ENCODE data around the gene STX12. TPM values are rescaled to one million over a fixed set of nuclear protein-coding genes. Genes with fewer than 3 reads are reported as not detected.
A peak's percentile ranks its signal among the peaks of the same experiment; 100 is the strongest.
"Not testable (repeated sequence)": the region's sequence is repeated elsewhere in the genome, so short reads cannot be mapped to it uniquely, and the experiment has no call there.

The STX12 gene
- polyA plus RNA-seq, 4 donors: 34.8 to 63.3 (median 56.7) TPM

GRCh38 chr1:27779122-27779521, 6.1 kb downstream of the STX12 start:
- Histone ChIP-seq H3K4me3 (ENCODE audit: low read depth in 1 of 3, low read length in 3 of 3) (no peak overlapping the region), H3K27ac (ENCODE audit: low read depth in 1 of 3, low read length in 2 of 3) (peak overlapping the region in 1 of 3 donors; percentile 36), H3K36me3 (ENCODE audit: control insufficient read depth in 3 of 3, insufficient read depth in 2 of 3, low read depth in 1 of 3, low read length in 3 of 3) (peaks cover 0 to 12% (median 0%) of the 10 kb centered on the region in 3 donors), H3K27me3 (ENCODE audit: control insufficient read depth in 3 of 3, insufficient read depth in 3 of 3, low read length in 3 of 3) (no peaks in the 10 kb centered on the region), H3K4me1 (ENCODE audit: control insufficient read depth in 3 of 3, insufficient read depth in 2 of 3, low read depth in 1 of 3, low read length in 2 of 3) (peaks cover 2 to 16% (median 8%) of the 10 kb centered on the region in 3 donors), H3K9me3 (ENCODE audit: control insufficient read depth in 2 of 2, insufficient read depth in 1 of 2, low read depth in 1 of 2, low read length in 1 of 2) (no peaks in the 10 kb centered on the region)
- WGBS, 3 donors: 40 to 63% (median 43%) methylated on average over 4 of the region's 4 CpGs
- DNase-seq (peak; percentile 59 to 65), FAIRE-seq (no peak)

- 93 to 97% (median 93%) methylated on average over 3 of the region's 3 CpGs for WGBS, 3 donors
- peaks cover 0 to 23% (median 9%) of the 10 kb centered on the region in 3 donors for H3K4me1 ChIP-seq (ENCODE audit: control insufficient read depth in 3 of 3, insufficient read depth in 2 of 3, low read depth in 1 of 3, low read length in 2 of 3)
Measured at GRCh38 chr1:27782950-27783349, 9.9 kb downstream of the STX12 start.

GRCh38 chr1:27784700-27785099, 11.7 kb downstream of the STX12 start:
- Histone ChIP-seq H3K27me3 (ENCODE audit: control insufficient read depth in 3 of 3, insufficient read depth in 3 of 3, low read length in 3 of 3) (no peaks in the 10 kb centered on the region), H3K4me3 (ENCODE audit: low read depth in 1 of 3, low read length in 3 of 3) (no peak overlapping the region), H3K27ac (ENCODE audit: low read depth in 1 of 3, low read length in 2 of 3) (peak overlapping the region in 2 of 3 donors; percentile 16 to 75), H3K4me1 (ENCODE audit: control insufficient read depth in 3 of 3, insufficient read depth in 2 of 3, low read depth in 1 of 3, low read length in 2 of 3) (peaks cover 0 to 20% (median 4%) of the 10 kb centered on the region in 3 donors), H3K9me3 (ENCODE audit: control insufficient read depth in 2 of 2, insufficient read depth in 1 of 2, low read depth in 1 of 2, low read length in 1 of 2) (no peaks in the 10 kb centered on the region), H3K36me3 (ENCODE audit: control insufficient read depth in 3 of 3, insufficient read depth in 2 of 3, low read depth in 1 of 3, low read length in 3 of 3) (peaks cover 0 to 14% (median 0%) of the 10 kb centered on the region in 3 donors)
- WGBS, 3 donors: 94 to 100% (median 100%) methylated on average over 1 of the region's 1 CpG
- DNase-seq: no peak
- no peak for FAIRE-seq

More at GRCh38 chr1:27782950-27783349, 9.9 kb downstream of the STX12 start:
- no peak for FAIRE-seq
- no peak overlapping the region for H3K27ac ChIP-seq (ENCODE audit: low read depth in 1 of 3, low read length in 2 of 3)
- no peaks in the 10 kb centered on the region for H3K9me3 ChIP-seq (ENCODE audit: control insufficient read depth in 2 of 2, insufficient read depth in 1 of 2, low read depth in 1 of 2, low read length in 1 of 2)
- no peaks in the 10 kb centered on the region for H3K27me3 ChIP-seq (ENCODE audit: control insufficient read depth in 3 of 3, insufficient read depth in 3 of 3, low read length in 3 of 3)
- no peak for DNase-seq
- H3K36me3 ChIP-seq (ENCODE audit: control insufficient read depth in 3 of 3, insufficient read depth in 2 of 3, low read depth in 1 of 3, low read length in 3 of 3): peaks cover 0 to 14% (median 0%) of the 10 kb centered on the region in 3 donors
- no peak overlapping the region for H3K4me3 ChIP-seq (ENCODE audit: low read depth in 1 of 3, low read length in 3 of 3)

- DNase-seq (peak; percentile 76 to 95), FAIRE-seq (no peak)
- Histone ChIP-seq H3K27ac (ENCODE audit: low read depth in 1 of 3, low read length in 2 of 3) (peak overlapping the region; percentile 75 to 89 (median 82)), H3K27me3 (ENCODE audit: control insufficient read depth in 3 of 3, insufficient read depth in 3 of 3, low read length in 3 of 3) (no peaks in the 10 kb centered on the region), H3K36me3 (ENCODE audit: control insufficient read depth in 3 of 3, insufficient read depth in 2 of 3, low read depth in 1 of 3, low read length in 3 of 3) (peaks cover 2 to 14% (median 3%) of the 10 kb centered on the region in 3 donors), H3K4me3 (ENCODE audit: low read depth in 1 of 3, low read length in 3 of 3) (no peak overlapping the region), H3K4me1 (ENCODE audit: control insufficient read depth in 3 of 3, insufficient read depth in 2 of 3, low read depth in 1 of 3, low read length in 2 of 3) (peaks cover 0 to 22% (median 4%) of the 10 kb centered on the region in 3 donors), H3K9me3 (ENCODE audit: control insufficient read depth in 2 of 2, insufficient read depth in 1 of 2, low read depth in 1 of 2, low read length in 1 of 2) (no peaks in the 10 kb centered on the region)
Measured at GRCh38 chr1:27785781-27786455, 12.9 kb downstream of the STX12 start.

GRCh38 chr1:27787895-27788294, 14.9 kb downstream of the STX12 start:
- Histone ChIP-seq H3K36me3 (ENCODE audit: control insufficient read depth in 3 of 3, insufficient read depth in 2 of 3, low read depth in 1 of 3, low read length in 3 of 3) (peaks cover 3 to 16% (median 5%) of the 10 kb centered on the region in 3 donors), H3K4me1 (ENCODE audit: control insufficient read depth in 3 of 3, insufficient read depth in 2 of 3, low read depth in 1 of 3, low read length in 2 of 3) (peaks cover 0 to 22% (median 4%) of the 10 kb centered on the region in 3 donors), H3K9me3 (ENCODE audit: control insufficient read depth in 2 of 2, insufficient read depth in 1 of 2, low read depth in 1 of 2, low read length in 1 of 2) (no peaks in the 10 kb centered on the region), H3K27ac (ENCODE audit: low read depth in 1 of 3, low read length in 2 of 3) (peak overlapping the region in 1 of 3 donors; percentile 3), H3K4me3 (ENCODE audit: low read depth in 1 of 3, low read length in 3 of 3) (no peak overlapping the region), H3K27me3 (ENCODE audit: control insufficient read depth in 3 of 3, insufficient read depth in 3 of 3, low read length in 3 of 3) (no peaks in the 10 kb centered on the region)
- FAIRE-seq (no peak), DNase-seq (peak in 1 of 2 donors; percentile 26)

- Histone ChIP-seq H3K4me1 (ENCODE audit: control insufficient read depth in 3 of 3, insufficient read depth in 2 of 3, low read depth in 1 of 3, low read length in 2 of 3) (peaks cover 0 to 22% (median 2%) of the 10 kb centered on the region in 3 donors), H3K27ac (ENCODE audit: low read depth in 1 of 3, low read length in 2 of 3) (peak overlapping the region in 2 of 3 donors; percentile 51 to 76), H3K4me3 (ENCODE audit: low read depth in 1 of 3, low read length in 3 of 3) (no peak overlapping the region), H3K27me3 (ENCODE audit: control insufficient read depth in 3 of 3, insufficient read depth in 3 of 3, low read length in 3 of 3) (no peaks in the 10 kb centered on the region), H3K9me3 (ENCODE audit: control insufficient read depth in 2 of 2, insufficient read depth in 1 of 2, low read depth in 1 of 2, low read length in 1 of 2) (no peaks in the 10 kb centered on the region), H3K36me3 (ENCODE audit: control insufficient read depth in 3 of 3, insufficient read depth in 2 of 3, low read depth in 1 of 3, low read length in 3 of 3) (peaks cover 11 to 19% (median 11%) of the 10 kb centered on the region in 3 donors)
- WGBS, 3 donors: 14 to 44% (median 43%) methylated on average over 4 of the region's 4 CpGs
- FAIRE-seq (no peak), DNase-seq (peak in 1 of 2 donors; percentile 74)
Measured at GRCh38 chr1:27789540-27790041, 16.6 kb downstream of the STX12 start.

GRCh38 chr1:27790270-27790669, 17.3 kb downstream of the STX12 start:
- 97 to 100% (median 99%) methylated on average over 3 of the region's 3 CpGs for WGBS, 3 donors
- H3K4me1 ChIP-seq (ENCODE audit: control insufficient read depth in 3 of 3, insufficient read depth in 2 of 3, low read depth in 1 of 3, low read length in 2 of 3): peaks cover 0 to 20% (median 2%) of the 10 kb centered on the region in 3 donors
- peak overlapping the region in 1 of 3 donors; percentile 48 for H3K27ac ChIP-seq (ENCODE audit: low read depth in 1 of 3, low read length in 2 of 3)
- not testable (repeated sequence) for H3K27me3 ChIP-seq (ENCODE audit: control insufficient read depth in 3 of 3, insufficient read depth in 3 of 3, low read length in 3 of 3); H3K4me3 ChIP-seq (ENCODE audit: low read depth in 1 of 3, low read length in 3 of 3); DNase-seq; H3K9me3 ChIP-seq (ENCODE audit: control insufficient read depth in 2 of 2, insufficient read depth in 1 of 2, low read depth in 1 of 2, low read length in 1 of 2); FAIRE-seq
- H3K36me3 ChIP-seq (ENCODE audit: control insufficient read depth in 3 of 3, insufficient read depth in 2 of 3, low read depth in 1 of 3, low read length in 3 of 3): peaks cover 11 to 24% (median 13%) of the 10 kb centered on the region in 3 donors

GRCh38 chr1:27795601-27796000, 22.6 kb downstream of the STX12 start:
- H3K27me3 ChIP-seq (ENCODE audit: control insufficient read depth in 3 of 3, insufficient read depth in 3 of 3, low read length in 3 of 3): no peaks in the 10 kb centered on the region
- H3K4me1 ChIP-seq (ENCODE audit: control insufficient read depth in 3 of 3, insufficient read depth in 2 of 3, low read depth in 1 of 3, low read length in 2 of 3): no peaks in the 10 kb centered on the region
- H3K4me3 ChIP-seq (ENCODE audit: low read depth in 1 of 3, low read length in 3 of 3): no peak overlapping the region
- 45 to 64% (median 48%) methylated on average over 1 of the region's 1 CpG for WGBS, 3 donors
- H3K27ac ChIP-seq (ENCODE audit: low read depth in 1 of 3, low read length in 2 of 3): no peak overlapping the region
- FAIRE-seq (no peak), DNase-seq (no peak)
- H3K36me3 ChIP-seq (ENCODE audit: control insufficient read depth in 3 of 3, insufficient read depth in 2 of 3, low read depth in 1 of 3, low read length in 3 of 3): peaks cover 11 to 48% (median 13%) of the 10 kb centered on the region in 3 donors
- no peaks in the 10 kb centered on the region for H3K9me3 ChIP-seq (ENCODE audit: control insufficient read depth in 2 of 2, insufficient read depth in 1 of 2, low read depth in 1 of 2, low read length in 1 of 2)

Measured in small intestine (tissue), 7 donors.